ENCODE measurements around the gene HYAL3.

The HYAL3 gene

GRCh38 chr3:50243543-50243895 lies 55.7 kb downstream of the HYAL3 start:
- in situ Hi-C loops (cut with HindIII; ENCODE audit: low pct_unique_long_range_greater_than_20kb, low sequenced_read_pairs), result no loop called here
- TF ChIP-seq JUND (IDR thresholded peaks at IDR 0.05; ENCODE audit: low read depth), result no peak
- DNase-seq (ENCODE audit: low read depth in 1 of 2, low spot score in 1 of 2), result no peak

GRCh38 chr3:50242851-50243542 lies 56.2 kb downstream of the HYAL3 start:
- TF ChIP-seq JUND (IDR thresholded peaks at IDR 0.05; ENCODE audit: low read depth), result no peak
- in situ Hi-C loops (cut with HindIII; ENCODE audit: low pct_unique_long_range_greater_than_20kb, low sequenced_read_pairs), result no loop called here
- no peak for DNase-seq (ENCODE audit: low read depth in 1 of 2, low spot score in 1 of 2)
